Activated CD4-positive, alpha-beta T cell treated with anti-CD3 and anti-CD28 coated beads, Interleukin-2, Interleukin-6, amounts not matched to agents 100 ng/mL and 50 ng/mL, durations not matched to agents 16 hours and 8 hours (primary cell): Measurements from ENCODE around the gene CBLIF.
"Not testable (repeated sequence)": the region's sequence is repeated elsewhere in the genome, so short reads cannot be mapped to it uniquely, and the experiment has no call there.

Experiments
- DNase-seq: peaks from one replicate; pipeline ENCODE4 v3.0.0-alpha.2; 2020

The CBLIF gene

GRCh38 chr11:59791639-59792038 lies 53.7 kb downstream of the CBLIF start:
- DNase-seq, result no peak

GRCh38 chr11:59787816-59788215 lies 57.5 kb downstream of the CBLIF start:
- no peak for DNase-seq

GRCh38 chr11:59787255-59787588 lies 58.1 kb downstream of the CBLIF start:
- DNase-seq, result no peak

- DNase-seq, result no peak
Measured at GRCh38 chr11:59785818-59786217, 59.5 kb downstream of the CBLIF start.

GRCh38 chr11:59784441-59784840 lies 60.9 kb downstream of the CBLIF start:
- not testable (repeated sequence) for DNase-seq

GRCh38 chr11:59783632-59784090 lies 61.6 kb downstream of the CBLIF start:
- DNase-seq, result peak; percentile 56

GRCh38 chr11:59782080-59782479 lies 63.2 kb downstream of the CBLIF start:
- DNase-seq, result no peak

- no peak for DNase-seq
Measured at GRCh38 chr11:59779487-59779886, 65.8 kb downstream of the CBLIF start.
